Renal pelvis (tissue), 4 donors: ENCODE data around the gene KIAA0513. TPM values are rescaled to one million over a fixed set of nuclear protein-coding genes. Genes with fewer than 3 reads are reported as not detected.

Experiments used
- DNase-seq: peaks from one replicate; pipeline ENCODE4 v3.0.0-alpha.2; 2013
- polyA plus RNA-seq, 3 donors: library from polyadenylated mRNA; unstranded; fragments of 120-200 nt; gene quantifications; one replicate each; pipeline ENCODE4 v1.2.1, GENCODE V29; 2013; ENCODE audit not compliant: insufficient read length in 3 of 3

Gene KIAA0513
- polyA plus RNA-seq, 3 donors: 4.8 to 5.2 (median 5.0) TPM

GRCh38 chr16:85067024-85067423 is 39.4 kb downstream of the KIAA0513 start:
- no peak for DNase-seq

DNA sequence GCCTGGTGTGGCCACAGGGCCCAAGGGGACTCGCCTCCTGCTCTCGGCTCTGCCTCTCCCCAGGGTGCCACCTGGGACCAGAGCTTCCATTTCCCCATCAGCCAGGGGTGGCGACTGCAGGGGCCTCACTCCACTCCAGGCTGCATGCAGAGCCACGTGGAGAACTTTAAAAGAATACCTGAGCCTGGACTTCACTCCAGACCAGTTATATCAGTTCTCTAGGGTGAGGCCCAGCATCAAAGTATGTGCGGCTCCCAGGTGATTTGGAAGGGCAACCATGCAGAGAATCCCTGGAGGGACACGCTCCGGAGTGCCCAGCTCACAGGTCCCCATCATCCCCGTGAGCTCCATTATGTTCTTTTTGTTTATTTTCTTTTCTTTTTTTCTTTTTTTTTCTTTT is 39.8 kb downstream of the KIAA0513 start:
- DNase-seq: no peak

- DNase-seq: no peak
These were observed 41.2 kb downstream of the KIAA0513 start for GRCh38 chr16:85068746-85069145.

DNA sequence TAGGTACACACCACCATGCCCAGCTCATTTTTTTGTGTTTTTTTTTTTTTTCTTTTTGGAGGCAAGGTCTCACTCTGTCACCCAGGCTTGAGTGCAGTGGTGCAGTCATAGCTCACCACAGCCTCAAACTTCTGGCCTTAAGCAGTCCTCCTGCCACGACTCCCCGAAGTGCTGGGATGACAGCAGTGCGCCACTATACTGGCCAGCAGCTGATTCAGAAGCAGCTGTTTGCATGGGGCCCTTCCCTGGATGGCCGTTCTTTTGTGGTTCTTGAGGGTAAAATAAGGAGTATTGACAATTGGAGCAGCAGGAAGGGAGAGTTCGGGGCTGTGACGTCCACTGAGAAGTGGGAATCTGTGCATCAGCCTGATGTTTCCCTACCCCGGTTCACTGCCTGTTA is 41.6 kb downstream of the KIAA0513 start:
- no peak for DNase-seq

DNA sequence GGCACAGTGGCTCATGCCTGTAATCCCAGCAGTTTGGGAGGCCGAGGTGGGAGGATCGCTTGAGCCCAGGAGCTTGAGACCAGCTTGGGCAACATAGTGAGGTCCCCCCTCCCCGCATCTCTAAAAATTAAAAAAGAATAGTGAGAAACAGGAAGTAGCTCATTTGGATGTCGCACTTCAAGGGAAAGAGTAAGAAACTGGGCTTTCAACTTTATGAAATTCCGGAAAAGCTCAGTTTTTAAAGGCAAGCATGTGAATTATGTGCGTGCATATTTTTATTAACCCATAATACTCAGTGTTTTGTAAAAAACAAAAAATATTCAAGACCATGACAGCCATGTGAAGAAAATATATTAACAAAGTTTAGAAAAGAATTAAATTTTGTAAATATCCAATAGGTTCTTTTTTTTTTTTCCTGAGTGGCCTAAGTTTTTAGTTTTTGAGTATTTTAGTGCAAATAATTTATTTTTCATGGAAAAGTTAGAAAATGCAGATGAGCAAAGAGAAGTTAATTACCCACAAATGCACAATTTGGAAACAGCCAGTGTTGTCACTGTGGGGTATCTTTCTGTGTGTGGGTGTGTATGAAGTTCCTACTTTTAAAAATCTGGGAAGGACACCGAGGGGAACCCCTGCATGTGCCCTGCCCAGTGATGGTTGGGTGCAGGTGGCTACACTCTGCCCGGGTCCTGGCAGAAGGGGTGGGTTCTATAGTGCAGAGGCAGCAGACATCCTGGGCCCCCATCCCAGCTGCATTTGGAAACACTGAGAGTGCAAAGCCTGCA is 44.7 kb downstream of the KIAA0513 start:
- DNase-seq: no peak

DNA sequence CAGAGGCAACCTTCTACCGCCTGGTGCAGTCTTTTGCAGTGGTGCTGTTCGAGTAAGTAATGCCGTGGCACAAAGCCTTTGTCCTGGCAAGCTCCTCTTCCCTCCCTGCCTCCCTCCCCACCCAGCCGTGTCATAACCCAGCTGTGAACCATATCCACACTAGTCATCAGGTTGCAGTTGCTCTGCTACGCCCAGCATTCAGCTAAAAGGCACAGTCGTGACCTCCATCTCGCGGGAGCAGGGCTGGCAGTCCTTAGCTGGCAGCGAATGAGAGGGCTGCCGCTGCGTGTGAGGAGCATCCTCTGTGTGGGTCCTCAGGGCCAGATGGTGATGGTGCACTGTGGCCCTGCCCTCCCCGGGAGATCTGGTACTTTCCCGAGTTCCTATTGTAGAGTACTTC is 45.4 kb downstream of the KIAA0513 start:
- peak; percentile 48 for DNase-seq

- DNase-seq: no peak
These were observed 46.8 kb downstream of the KIAA0513 start for GRCh38 chr16:85074225-85074914.

DNA sequence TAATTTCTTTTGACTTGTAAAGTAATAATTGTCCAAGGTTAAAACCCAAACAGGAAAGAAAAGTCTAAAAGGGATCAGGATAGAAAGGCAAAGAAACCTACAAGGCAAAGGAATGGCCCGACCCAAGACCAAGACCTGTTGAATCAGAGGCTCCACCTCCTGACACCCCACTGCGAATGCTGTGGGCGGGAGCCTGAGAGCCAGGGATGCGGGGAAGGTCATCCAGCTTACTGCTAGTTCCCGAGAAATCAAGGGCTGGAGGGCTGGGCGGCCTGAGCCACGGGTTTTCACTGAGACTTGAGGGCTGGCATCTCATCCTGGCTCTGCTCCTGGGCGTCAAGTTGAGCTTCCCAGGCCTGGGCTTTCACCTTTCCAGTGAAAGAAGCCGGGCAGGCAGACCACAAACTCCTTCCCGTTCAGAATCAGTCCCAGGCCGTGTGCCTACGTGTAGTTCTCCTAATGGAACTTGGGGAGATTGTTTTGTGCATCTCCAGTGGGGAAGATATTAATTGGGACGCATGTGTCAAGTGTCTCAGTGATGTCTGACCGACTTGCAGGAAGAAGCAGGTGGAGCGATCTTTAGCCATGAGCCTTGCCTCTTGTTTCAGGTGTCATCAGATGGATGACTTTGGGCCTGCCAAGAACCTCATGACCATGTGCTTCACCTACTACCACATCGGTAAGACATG is 47.8 kb downstream of the KIAA0513 start:
- no peak for DNase-seq

DNA sequence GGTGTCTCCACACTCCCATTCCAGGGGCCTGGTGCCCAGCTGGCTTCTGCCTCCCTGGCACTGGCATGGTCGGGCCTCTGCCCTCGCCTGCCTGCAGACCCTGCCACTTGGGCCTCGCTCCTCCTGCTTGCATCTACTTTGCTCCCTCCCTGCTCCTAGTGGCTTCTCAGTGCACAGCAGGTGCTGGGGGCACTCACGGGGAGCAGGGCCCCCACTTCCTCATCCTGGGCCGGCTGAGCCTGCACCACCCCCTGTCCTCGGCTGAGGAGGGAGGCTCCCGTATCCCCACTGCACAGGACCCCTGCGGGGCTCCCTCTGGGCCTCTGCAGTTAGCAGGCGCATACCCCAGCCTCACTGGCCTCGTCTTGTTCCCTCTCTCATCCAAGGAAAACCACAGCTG is 49.4 kb downstream of the KIAA0513 start:
- DNase-seq: no peak

DNA sequence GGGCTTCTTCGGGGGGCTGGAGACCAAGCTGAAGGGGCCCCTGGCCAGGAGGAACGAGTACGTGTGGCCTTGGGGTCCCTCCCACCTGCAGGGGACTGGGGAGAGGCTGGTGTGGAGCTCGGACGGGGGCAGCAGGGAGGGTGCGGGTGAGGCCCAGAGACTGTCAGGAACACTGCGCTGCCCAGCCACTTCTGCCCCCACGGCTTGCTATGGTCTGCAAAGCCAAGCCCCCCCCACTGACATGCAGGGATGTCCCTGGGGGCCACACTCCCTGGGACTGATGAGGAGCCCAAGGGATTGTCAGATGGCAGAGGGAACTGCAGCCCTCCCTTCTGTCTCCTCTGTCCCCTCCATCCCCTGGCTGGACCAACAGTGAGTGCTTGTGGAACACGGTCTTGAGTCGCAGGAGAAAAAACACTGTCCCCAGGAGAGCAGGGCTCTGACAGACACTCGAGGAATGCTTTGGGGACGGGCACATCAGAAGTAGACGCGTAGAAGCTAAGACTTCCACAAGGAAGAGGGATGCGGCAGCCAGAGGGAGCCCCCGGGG is 50.1 kb downstream of the KIAA0513 start:
- DNase-seq: no peak

- DNase-seq: no peak
These were observed 50.6 kb downstream of the KIAA0513 start for GRCh38 chr16:85078226-85078625.

DNA sequence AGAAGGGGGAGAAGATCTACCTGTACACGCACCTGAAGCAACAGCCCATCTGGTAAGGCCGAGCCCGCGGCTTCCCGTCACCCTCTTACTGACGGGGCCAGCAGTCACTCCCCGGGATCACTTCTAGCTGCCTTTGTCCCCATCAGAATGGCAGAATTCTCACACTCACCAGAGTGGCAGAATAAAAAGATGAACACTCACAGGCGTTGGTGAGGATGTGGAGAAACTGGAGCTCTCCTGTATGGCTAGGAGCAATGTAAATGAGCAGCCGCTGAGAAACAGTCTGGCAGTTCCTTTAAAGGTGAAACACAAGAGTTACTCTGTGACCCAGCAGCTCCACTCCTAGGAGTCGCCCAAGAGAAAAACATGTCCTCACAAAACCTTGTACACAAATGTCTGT is 51.4 kb downstream of the KIAA0513 start:
- DNase-seq: no peak

DNA sequence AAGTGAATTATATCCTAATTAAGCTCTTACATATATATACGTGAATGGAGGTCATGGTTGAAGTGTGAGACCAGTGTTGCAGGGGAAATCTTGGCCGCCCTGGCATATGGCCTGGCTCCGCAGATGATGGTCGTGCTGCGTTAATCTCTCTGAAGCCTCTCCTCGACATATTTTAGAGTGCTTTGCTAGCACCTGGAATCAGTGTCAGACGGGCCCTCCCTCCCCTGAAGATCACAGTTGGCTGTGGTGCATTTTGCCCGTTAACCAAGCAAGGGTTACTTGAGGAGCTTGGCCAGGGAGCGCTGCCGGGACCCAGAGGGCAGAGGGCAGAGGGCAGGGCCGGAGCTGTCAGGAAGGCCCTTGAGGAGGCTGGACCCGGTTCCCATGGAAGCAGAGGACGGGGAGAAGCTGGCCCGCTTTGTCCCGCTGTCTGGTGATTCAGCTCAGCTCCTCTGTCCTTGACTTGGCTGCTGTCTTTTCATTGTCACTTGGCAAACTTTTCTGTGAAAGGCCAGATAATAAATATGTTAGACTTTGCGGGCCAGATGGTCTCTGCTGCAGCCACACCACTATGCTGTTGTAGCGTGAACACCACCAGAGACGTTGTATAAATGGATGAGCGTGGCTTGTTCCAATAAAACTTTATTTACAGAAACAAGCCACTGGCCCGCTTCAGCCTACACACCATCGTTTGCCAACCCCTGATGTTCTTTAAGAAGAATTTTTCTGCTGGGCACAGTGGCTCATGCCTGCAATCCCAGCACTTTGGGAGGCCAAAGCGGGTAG is 52.4 kb downstream of the KIAA0513 start:
- DNase-seq: no peak

- DNase-seq: no peak
These were observed 53.4 kb downstream of the KIAA0513 start for GRCh38 chr16:85081038-85081437.

GRCh38 chr16:85081765-85082164 is 54.2 kb downstream of the KIAA0513 start:
- DNase-seq: no peak

- DNase-seq: no peak
These were observed 54.8 kb downstream of the KIAA0513 start for GRCh38 chr16:85082173-85083050.

GRCh38 chr16:85083051-85083639 is 55.5 kb downstream of the KIAA0513 start:
- no peak for DNase-seq

DNA sequence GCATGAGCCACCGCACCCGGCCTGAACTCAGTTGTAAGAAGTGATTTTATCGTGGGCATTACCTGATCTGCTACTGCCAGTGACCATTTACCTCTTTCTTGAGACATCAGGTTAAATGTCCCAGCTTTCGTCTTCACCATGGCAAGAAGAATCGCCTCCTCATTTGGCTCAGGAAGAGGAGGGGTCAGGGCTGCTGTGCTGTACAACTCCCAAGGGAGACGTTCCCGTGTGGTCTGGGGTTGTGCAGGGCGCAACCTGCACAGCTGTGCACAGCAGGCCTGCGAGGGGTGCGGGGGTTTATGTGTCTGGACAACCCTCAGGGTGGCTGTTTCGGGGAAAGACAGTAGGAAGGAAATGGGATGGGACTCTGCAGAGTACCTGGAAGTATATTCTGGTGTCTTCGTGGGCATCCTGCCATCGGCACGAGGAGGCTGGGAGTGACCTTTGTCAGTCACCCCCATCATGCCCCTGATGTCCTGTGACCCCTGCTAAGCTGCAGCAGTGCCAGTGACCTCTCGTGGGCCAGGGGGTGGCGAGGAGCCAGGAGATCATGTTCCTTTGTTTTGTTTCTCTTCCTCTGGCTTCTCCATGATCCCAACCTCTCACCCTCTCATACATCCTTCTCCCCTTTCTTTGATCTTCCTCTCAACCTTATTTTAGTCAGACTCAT is 57.4 kb downstream of the KIAA0513 start:
- DNase-seq: no peak

DNA sequence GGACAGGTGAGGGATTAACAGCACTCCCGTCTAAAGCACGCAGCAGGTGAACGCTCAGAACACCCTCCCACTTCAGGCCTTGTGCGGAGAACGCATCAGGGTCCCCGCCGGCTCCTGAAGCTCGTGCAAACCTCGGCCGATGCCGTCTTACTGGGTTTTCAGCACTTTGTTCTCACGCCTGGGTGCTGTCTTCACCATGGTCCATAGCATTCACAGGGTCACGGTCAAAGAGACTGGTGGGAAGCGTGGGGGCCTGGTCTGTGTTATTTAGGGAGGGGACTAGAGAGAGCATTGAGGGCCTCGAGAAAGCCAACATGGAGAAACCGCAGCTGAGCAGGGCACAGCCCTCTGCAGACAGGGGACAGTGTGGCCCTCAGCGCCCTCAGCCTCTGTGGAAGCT is 58.1 kb downstream of the KIAA0513 start:
- DNase-seq: no peak
